A673 (cell line): ENCODE data around the gene SLC6A6. TPM values are rescaled to one million over a fixed set of nuclear protein-coding genes. Genes with fewer than 3 reads are reported as not detected.

Experiments used
- BruUV-seq: library from RNA; stranded (reverse); fragments of 400-500 nt; replicated peaks from 2 replicates; lab custom pipeline; 2021; lab: Mats Ljungman, UMichigan
- CTCF ChIA-PET: fragments of 300-600 bp; sonication (Branson Sonifier 250); formaldehyde crosslinking; loops from one replicate; lab custom pipeline; 2022; ENCODE audit warnings: antibody characterized with exemption; lab: Charles Lee
- POLR2A ChIA-PET: fragments of 300-600 bp; sonication (Branson Sonifier 250); formaldehyde crosslinking; loops from one replicate; lab custom pipeline; 2022; ENCODE audit warnings: antibody characterized with exemption; ENCODE audit not compliant: low non-redundant PET; lab: Charles Lee
- DNase-seq: peaks from one replicate; pipeline ENCODE4 v3.0.0-alpha.2; 2015; ENCODE audit warnings: low spot score
- H3K27ac ChIP-seq: fragments of 200-600 bp; sonication (generic); 2 replicates; pipeline ENCODE4 v1.5.1; 2016; ENCODE audit warnings: mixed run types, low read depth, mild to moderate bottlenecking, mixed read lengths, antibody characterized with exemption, low read length; ENCODE audit not compliant: poor library complexity, severe bottlenecking
- H3K27me3 ChIP-seq: fragments of 200-600 bp; sonication (generic); replicated peaks from 2 replicates; pipeline ENCODE4 v1.6.1; 2017; ENCODE audit warnings: mixed run types, low read depth, mild to moderate bottlenecking, mixed read lengths, antibody characterized with exemption, low read length; ENCODE audit not compliant: insufficient read depth, poor library complexity
- H3K36me3 ChIP-seq: fragments of 200-600 bp; sonication (generic); 2 replicates; pipeline ENCODE4 v1.6.1; 2016; ENCODE audit warnings: mixed run types, mild to moderate bottlenecking, mixed read lengths, antibody characterized with exemption, low read length; ENCODE audit not compliant: insufficient read depth, poor library complexity, severe bottlenecking
- H3K4me1 ChIP-seq: fragments of 200-600 bp; sonication (generic); 2 replicates; pipeline ENCODE4 v1.6.1; 2017; ENCODE audit warnings: mixed run types, mild to moderate bottlenecking, mixed read lengths, antibody characterized with exemption, low read length; ENCODE audit not compliant: insufficient read depth, poor library complexity, severe bottlenecking
- H3K4me3 ChIP-seq: fragments of 200-600 bp; sonication (generic); 2 replicates; pipeline ENCODE4 v1.5.1; 2016; ENCODE audit warnings: low read depth, mixed run types, mild to moderate bottlenecking, mixed read lengths, low read length; ENCODE audit not compliant: poor library complexity, severe bottlenecking
- H3K9me3 ChIP-seq: fragments of 200-600 bp; sonication (generic); 2 replicates; pipeline ENCODE4 v1.6.1; 2016; ENCODE audit warnings: mixed run types, low read depth, mild to moderate bottlenecking, mixed read lengths, antibody characterized with exemption, low read length; ENCODE audit not compliant: poor library complexity, severe bottlenecking
- CTCF ChIP-seq: fragments of 300-800, 200-600 bp; sonication (generic); conservative IDR thresholded peaks from 2 replicates; pipeline ENCODE4 v1.5.1; 2017; ENCODE audit warnings: low read depth, mild to moderate bottlenecking, antibody characterized with exemption, low read length, moderate library complexity, mixed read lengths
- EZH2 ChIP-seq: fragments of 200-600 bp; sonication (generic); IDR thresholded peaks from 2 replicates; pipeline ENCODE4 v1.6.1; 2017; ENCODE audit warnings: borderline replicate concordance, low read depth, mild to moderate bottlenecking, mixed read lengths, antibody characterized with exemption, low read length; ENCODE audit not compliant: poor library complexity, severe bottlenecking
- intact Hi-C: fragments of 100-400 bp; cut with micrococcal nuclease; formaldehyde crosslinking; loops from one replicate; pipeline ENCODE4 v1.10.0; 2022; ENCODE audit not compliant: unreplicated experiment
- total RNA-seq: library from RNA; stranded (reverse); gene quantifications from 2 replicates; pipeline ENCODE4 v1.2.3, GENCODE V29; 2021

The SLC6A6 gene
- total RNA-seq, 1 experiment from 2014 or later, result 55.1 TPM

GRCh38 chr3:14536837-14537589 lies 134.6 kb downstream of the SLC6A6 start:
- peak overlapping the region; percentile 48 for H3K27ac ChIP-seq
- H3K4me1 ChIP-seq, result peaks cover 61% of the 10 kb centered on the region
- CTCF ChIA-PET, result no interaction called here
- DNase-seq, result peak; percentile 57
- no peak overlapping the region for H3K4me3 ChIP-seq
- no peak for TF ChIP-seq EZH2
- no peak for TF ChIP-seq CTCF
- no peaks in the 10 kb centered on the region for H3K36me3 ChIP-seq
- H3K27me3 ChIP-seq, result no peaks in the 10 kb centered on the region
- no TSS peak for BruUV-seq
- intact Hi-C loops, result no loop called here
- POLR2A ChIA-PET, result no interaction called here
- H3K9me3 ChIP-seq, result no peaks in the 10 kb centered on the region

GRCh38 chr3:14537590-14538450 lies 135.4 kb downstream of the SLC6A6 start:
- Histone ChIP-seq H3K4me3 (no peak overlapping the region), H3K36me3 (no peaks in the 10 kb centered on the region), H3K4me1 (peaks cover 53% of the 10 kb centered on the region), H3K27ac (peak overlapping the region; percentile 48), H3K27me3 (no peaks in the 10 kb centered on the region), H3K9me3 (no peaks in the 10 kb centered on the region)
- no peak for TF ChIP-seq CTCF
- TF ChIP-seq EZH2, result no peak
- peak; percentile 79 for DNase-seq
- BruUV-seq, result no TSS peak
- ChIA-PET POLR2A (no interaction called here), CTCF (no interaction called here)
- intact Hi-C loops, result no loop called here

- no peaks in the 10 kb centered on the region for H3K9me3 ChIP-seq
- H3K4me1 ChIP-seq, result peaks cover 46% of the 10 kb centered on the region
- H3K36me3 ChIP-seq, result no peaks in the 10 kb centered on the region
- H3K27ac ChIP-seq, result no peak overlapping the region
- POLR2A ChIA-PET, result no interaction called here
- TF ChIP-seq CTCF (no peak), EZH2 (no peak)
- H3K27me3 ChIP-seq, result no peaks in the 10 kb centered on the region
- DNase-seq, result no peak
- BruUV-seq, result no TSS peak
- CTCF ChIA-PET, result no interaction called here
- intact Hi-C loops, result no loop called here
- no peak overlapping the region for H3K4me3 ChIP-seq
These were observed 136.2 kb downstream of the SLC6A6 start for GRCh38 chr3:14538451-14539088.
